Suprapubic skin (tissue), 4 donors: ENCODE measurements around the gene OLFML2A. TPM values are rescaled to one million over a fixed set of nuclear protein-coding genes. Genes with fewer than 3 reads are reported as not detected.
A peak's percentile ranks its signal among the peaks of the same experiment; 100 is the strongest.

Source experiments
- DNase-seq, 2 donors: peaks; one replicate each; pipeline ENCODE4 v3.0.0-alpha.2; 2019; ENCODE audit warnings: low spot score in 2 of 2
- H3K27ac ChIP-seq: fragments of 200-600 bp; sonication (generic); one replicate; pipeline ENCODE4 v1.5.1; 2019
- H3K27me3 ChIP-seq: fragments of 200-600 bp; sonication (generic); one replicate; pipeline ENCODE4 v1.5.1; 2019
- H3K36me3 ChIP-seq: fragments of 200-600 bp; sonication (generic); one replicate; pipeline ENCODE4 v1.5.1; 2019
- H3K4me1 ChIP-seq: fragments of 200-600 bp; sonication (generic); one replicate; pipeline ENCODE4 v1.5.1; 2019
- H3K4me3 ChIP-seq: fragments of 200-600 bp; sonication (generic); one replicate; pipeline ENCODE4 v1.5.1; 2019; ENCODE audit warnings: mild to moderate bottlenecking
- H3K9me3 ChIP-seq: fragments of 200-600 bp; sonication (generic); one replicate; pipeline ENCODE4 v1.5.1; 2019
- EP300 ChIP-seq: sonication (generic); formaldehyde crosslinking; IDR thresholded peaks from one replicate; pipeline ENCODE4 v1.6.1; 2017; ENCODE audit warnings: antibody characterized with exemption
- POLR2A ChIP-seq, 2 donors: fragments of 450-650 bp; IDR thresholded peaks; one replicate each; pipeline ENCODE4 v1.6.1; 2017; ENCODE audit warnings: antibody characterized with exemption in 2 of 2, mild to moderate bottlenecking in 2 of 2, moderate library complexity in 2 of 2
- POLR2AphosphoS5 ChIP-seq, 3 donors: sonication (generic); formaldehyde crosslinking; IDR thresholded peaks; one replicate each; pipeline ENCODE4 v1.6.1; 2017; ENCODE audit warnings: antibody characterized with exemption in 3 of 3
- WGBS: methylation state at CpG from one replicate; pipeline ENCODE4 v1.1.5; 2018; 5-methylcytosine and 5-hydroxymethylcytosine counted together
- total RNA-seq, 4 donors: library from RNA; depleted of rRNA; stranded (reverse); fragments of >200 nt; gene quantifications; one replicate each; pipeline ENCODE4 v1.1.0, GENCODE V29; 2016
- TF ChIP-seq, protein P1 (sequence below), 2 donors: fragments of 200-600 bp in 1 of 2; fragments of 450-650 bp in 1 of 2; sonication (generic) in 1 of 2; IDR thresholded peaks; one replicate each; pipeline ENCODE4 v1.5.1; 2016 to 2019; ENCODE audit warnings: antibody characterized with exemption in 2 of 2, mild to moderate bottlenecking in 1 of 2, moderate library complexity in 1 of 2

The OLFML2A gene
- total RNA-seq, 4 donors from 2014 or later: 14.6 to 36.8 (median 18.9) TPM

DNA sequence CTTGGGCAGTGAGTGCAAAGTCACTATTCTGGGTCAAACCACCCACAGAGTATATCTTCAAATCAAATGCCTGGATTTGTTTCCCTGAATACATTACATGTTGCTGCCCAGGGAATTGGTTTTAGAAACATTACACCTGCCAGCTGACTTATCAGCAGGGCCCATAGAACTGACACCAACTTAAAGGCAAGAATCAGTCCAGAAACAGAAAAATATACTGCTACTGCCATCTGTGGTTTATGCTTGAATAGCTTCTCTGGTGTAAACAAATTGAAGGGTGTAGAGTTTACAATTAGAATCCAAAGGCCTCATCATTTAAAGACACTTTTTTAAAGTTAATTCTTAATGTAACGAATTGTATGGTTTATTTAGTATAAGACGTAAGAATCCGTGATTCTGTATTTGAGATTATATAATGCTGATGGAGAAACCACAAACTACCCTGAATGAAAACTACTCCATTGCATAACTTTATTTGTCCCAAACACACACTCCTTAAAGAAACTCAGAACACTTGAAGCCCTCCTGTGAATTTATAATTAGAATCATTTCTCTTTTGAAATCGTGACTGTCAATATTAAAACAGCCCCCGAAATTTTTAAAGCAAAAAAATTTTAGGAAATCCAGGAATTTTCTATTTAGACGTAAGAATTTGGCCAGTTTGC is 12.0 kb upstream of the OLFML2A start:
- no peaks in the 10 kb centered on the region for H3K36me3 ChIP-seq
- H3K4me1 ChIP-seq: peaks cover 8% of the 10 kb centered on the region
- no peak overlapping the region for H3K27ac ChIP-seq
- WGBS: 85% methylated on average over 6 of the region's 6 CpGs
- TF ChIP-seq EP300 (no peak), POLR2AphosphoS5 (IDR thresholded peaks at IDR 0.05) (no peak)
- TF ChIP-seq, protein P1, sequence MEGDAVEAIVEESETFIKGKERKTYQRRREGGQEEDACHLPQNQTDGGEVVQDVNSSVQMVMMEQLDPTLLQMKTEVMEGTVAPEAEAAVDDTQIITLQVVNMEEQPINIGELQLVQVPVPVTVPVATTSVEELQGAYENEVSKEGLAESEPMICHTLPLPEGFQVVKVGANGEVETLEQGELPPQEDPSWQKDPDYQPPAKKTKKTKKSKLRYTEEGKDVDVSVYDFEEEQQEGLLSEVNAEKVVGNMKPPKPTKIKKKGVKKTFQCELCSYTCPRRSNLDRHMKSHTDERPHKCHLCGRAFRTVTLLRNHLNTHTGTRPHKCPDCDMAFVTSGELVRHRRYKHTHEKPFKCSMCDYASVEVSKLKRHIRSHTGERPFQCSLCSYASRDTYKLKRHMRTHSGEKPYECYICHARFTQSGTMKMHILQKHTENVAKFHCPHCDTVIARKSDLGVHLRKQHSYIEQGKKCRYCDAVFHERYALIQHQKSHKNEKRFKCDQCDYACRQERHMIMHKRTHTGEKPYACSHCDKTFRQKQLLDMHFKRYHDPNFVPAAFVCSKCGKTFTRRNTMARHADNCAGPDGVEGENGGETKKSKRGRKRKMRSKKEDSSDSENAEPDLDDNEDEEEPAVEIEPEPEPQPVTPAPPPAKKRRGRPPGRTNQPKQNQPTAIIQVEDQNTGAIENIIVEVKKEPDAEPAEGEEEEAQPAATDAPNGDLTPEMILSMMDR (IDR thresholded peaks at IDR 0.05): peak in 1 of 2 donors; percentile 8
- H3K27me3 ChIP-seq: peaks cover 51% of the 10 kb centered on the region
- no peak for DNase-seq
- no peak overlapping the region for H3K4me3 ChIP-seq
- H3K9me3 ChIP-seq: no peaks in the 10 kb centered on the region

DNA sequence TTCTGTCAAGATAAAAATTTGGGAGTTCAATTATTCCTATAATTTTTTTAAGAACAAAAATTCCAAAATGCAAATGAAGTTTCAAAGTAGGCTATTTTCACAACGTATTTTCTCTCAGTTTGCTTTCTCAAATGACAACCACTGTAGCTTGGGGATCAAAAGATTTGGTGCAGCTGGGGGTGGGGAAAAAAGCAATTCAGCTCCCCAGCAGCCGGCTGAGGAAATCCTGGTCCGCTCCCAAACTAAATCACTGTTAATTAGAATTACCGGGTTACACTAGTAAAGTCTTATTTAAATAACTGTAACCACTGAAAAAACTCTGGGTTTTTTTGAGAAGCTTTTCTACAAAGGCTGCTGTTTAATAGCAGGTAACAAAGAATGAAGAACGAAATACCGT is 11.5 kb upstream of the OLFML2A start:
- no peaks in the 10 kb centered on the region for H3K9me3 ChIP-seq
- H3K27ac ChIP-seq: no peak overlapping the region
- H3K27me3 ChIP-seq: peaks cover 51% of the 10 kb centered on the region
- H3K4me1 ChIP-seq: peaks cover 14% of the 10 kb centered on the region
- no peaks in the 10 kb centered on the region for H3K36me3 ChIP-seq
- DNase-seq: no peak
- H3K4me3 ChIP-seq: no peak overlapping the region
- 85% methylated on average over 6 of the region's 6 CpGs for WGBS
- TF ChIP-seq EP300 (no peak), POLR2AphosphoS5 (IDR thresholded peaks at IDR 0.05) (no peak), POLR2A (IDR thresholded peaks at IDR 0.05) (no peak)
- TF ChIP-seq, protein P1 (IDR thresholded peaks at IDR 0.05): no peak

DNA sequence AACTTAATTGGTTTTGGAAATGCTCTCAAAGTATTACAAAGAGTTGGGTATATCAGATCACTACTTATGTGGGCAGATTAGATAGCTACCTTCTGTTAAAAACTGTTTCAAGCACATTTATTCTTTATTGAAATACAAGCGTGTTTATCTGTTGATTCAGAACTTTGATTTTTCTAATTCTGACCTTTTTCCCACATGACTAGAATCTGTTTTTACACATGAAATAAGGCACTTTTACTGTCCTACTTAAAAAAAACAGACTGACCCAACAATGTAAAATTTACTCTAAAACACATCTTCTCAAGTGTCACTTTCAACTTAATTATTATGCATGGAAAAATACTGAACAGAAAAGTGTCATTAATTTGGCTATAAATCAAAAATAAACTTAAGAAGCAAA is 10.6 kb upstream of the OLFML2A start:
- no peak for TF ChIP-seq POLR2A (IDR thresholded peaks at IDR 0.05)
- TF ChIP-seq EP300: no peak
- no peak for TF ChIP-seq POLR2AphosphoS5 (IDR thresholded peaks at IDR 0.05)
- TF ChIP-seq, protein P1 (IDR thresholded peaks at IDR 0.05): no peak
- no peaks in the 10 kb centered on the region for H3K9me3 ChIP-seq
- peaks cover 56% of the 10 kb centered on the region for H3K27me3 ChIP-seq

DNA sequence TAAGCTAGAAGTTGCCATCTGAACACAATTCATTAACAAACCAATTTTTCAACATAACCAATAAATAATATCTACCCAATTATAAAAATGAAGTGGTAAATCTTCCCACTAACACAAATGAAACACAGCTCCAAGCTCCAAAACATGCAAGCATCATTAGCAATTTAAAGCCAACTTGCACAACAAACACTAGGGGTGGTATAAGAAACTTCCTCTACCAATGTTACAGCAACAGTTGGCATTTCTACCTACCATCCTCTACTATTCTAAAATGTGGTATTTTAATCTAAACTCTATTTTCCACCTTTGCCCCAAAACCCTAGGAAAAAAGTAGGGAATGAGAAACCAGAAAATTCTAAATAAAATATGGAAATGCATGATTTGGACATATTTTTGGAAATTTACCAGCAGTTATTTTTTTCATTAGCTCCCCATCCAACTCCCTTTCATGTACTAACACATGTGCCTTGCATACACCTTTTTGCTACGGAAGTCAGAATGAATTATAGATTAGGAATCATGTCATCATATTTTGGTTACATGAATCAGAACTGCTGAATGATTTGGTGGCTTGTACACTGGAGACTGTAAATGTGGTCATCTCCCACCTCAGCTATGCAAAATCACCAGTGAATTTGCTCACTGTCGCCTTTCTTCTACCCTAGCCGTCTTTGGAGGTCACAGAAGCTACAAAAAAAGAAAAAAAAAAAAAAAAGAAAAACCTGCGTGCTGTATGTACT is 9.9 kb upstream of the OLFML2A start:
- no peak for TF ChIP-seq POLR2AphosphoS5 (IDR thresholded peaks at IDR 0.05)
- H3K27ac ChIP-seq: no peak overlapping the region
- H3K4me3 ChIP-seq: no peak overlapping the region
- peaks cover 21% of the 10 kb centered on the region for H3K4me1 ChIP-seq
- H3K36me3 ChIP-seq: no peaks in the 10 kb centered on the region
- 60% methylated on average over 4 of the region's 4 CpGs for WGBS
- H3K27me3 ChIP-seq: peaks cover 49% of the 10 kb centered on the region
- H3K9me3 ChIP-seq: no peaks in the 10 kb centered on the region
- no peak for DNase-seq

More for the DNA sequence above, 10.6 kb upstream of the OLFML2A start:
- Histone ChIP-seq H3K4me3 (no peak overlapping the region), H3K4me1 (peaks cover 17% of the 10 kb centered on the region), H3K36me3 (no peaks in the 10 kb centered on the region), H3K27ac (no peak overlapping the region)
- no peak for DNase-seq
- 93% methylated on average over 1 of the region's 1 CpG for WGBS

DNA sequence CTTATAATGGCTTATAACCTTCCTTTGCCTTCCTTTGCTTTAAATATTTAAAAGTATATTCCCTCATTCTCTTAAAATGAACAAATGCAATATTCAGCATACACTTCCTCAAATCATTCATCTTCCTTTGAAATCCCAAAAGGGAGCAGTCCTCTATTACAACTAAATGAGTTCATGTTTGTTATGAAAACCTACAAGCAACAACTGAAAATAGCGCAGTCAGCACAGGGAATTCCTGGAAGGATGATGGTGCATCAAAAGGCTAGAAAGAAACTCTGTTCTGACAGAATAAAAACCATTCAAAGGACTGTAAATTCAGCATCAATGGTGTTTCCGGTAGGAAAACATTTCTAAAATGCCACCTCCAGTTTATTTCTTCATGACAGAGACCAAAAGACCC is 9.1 kb upstream of the OLFML2A start:
- H3K27me3 ChIP-seq: peaks cover 41% of the 10 kb centered on the region
- peaks cover 25% of the 10 kb centered on the region for H3K4me1 ChIP-seq
- no peak overlapping the region for H3K27ac ChIP-seq
- H3K4me3 ChIP-seq: no peak overlapping the region
- TF ChIP-seq EP300 (no peak), POLR2A (IDR thresholded peaks at IDR 0.05) (no peak), POLR2AphosphoS5 (IDR thresholded peaks at IDR 0.05) (no peak)
- TF ChIP-seq, protein P1 (IDR thresholded peaks at IDR 0.05): no peak
- no peaks in the 10 kb centered on the region for H3K9me3 ChIP-seq
- 69% methylated on average over 2 of the region's 2 CpGs for WGBS
- no peaks in the 10 kb centered on the region for H3K36me3 ChIP-seq
- DNase-seq: no peak
